ENCODE results near the gene GRIN2A. TPM values are rescaled to one million over a fixed set of nuclear protein-coding genes. Genes with fewer than 3 reads are reported as not detected.
A peak's percentile ranks its signal among the peaks of the same experiment; 100 is the strongest.

The GRIN2A gene
- polyA plus RNA-seq, 2 donors = 0.02 to 0.04 TPM

GRCh38 chr16:10171221-10171620 is 11.0 kb downstream of the GRIN2A start:
- WGBS, 2 donors = 25 to 36% methylated on average over 4 of the region's 4 CpGs
- H3K9me3 ChIP-seq (ENCODE audit: control insufficient read depth in 2 of 2, insufficient read depth in 1 of 2, low read depth in 1 of 2, low read length in 1 of 2) = no peaks in the 10 kb centered on the region

GRCh38 chr16:10169904-10170410 is 12.3 kb downstream of the GRIN2A start:
- Histone ChIP-seq H3K4me3 (ENCODE audit: low read depth in 1 of 2, low read length in 2 of 2) (no peak overlapping the region), H3K9me3 (ENCODE audit: control insufficient read depth in 2 of 2, insufficient read depth in 1 of 2, low read depth in 1 of 2, low read length in 1 of 2) (no peaks in the 10 kb centered on the region), H3K27me3 (ENCODE audit: control insufficient read depth in 1 of 2, insufficient read depth in 2 of 2, low read length in 2 of 2) (no peaks in the 10 kb centered on the region), H3K36me3 (ENCODE audit: control insufficient read depth in 2 of 2, insufficient read depth in 2 of 2, low read length in 1 of 2) (no peaks in the 10 kb centered on the region), H3K27ac (ENCODE audit: low read depth in 2 of 2, low read length in 1 of 2) (no peak overlapping the region), H3K4me1 (ENCODE audit: control insufficient read depth in 2 of 2, insufficient read depth in 2 of 2, low read length in 1 of 2) (no peaks in the 10 kb centered on the region)
- WGBS, 2 donors = 91 to 95% methylated on average over 2 of the region's 2 CpGs

More at GRCh38 chr16:10171221-10171620, 11.0 kb downstream of the GRIN2A start:
- no peak overlapping the region for H3K4me3 ChIP-seq (ENCODE audit: low read depth in 1 of 2, low read length in 2 of 2)
- no peak overlapping the region for H3K27ac ChIP-seq (ENCODE audit: low read depth in 2 of 2, low read length in 1 of 2)
- no peaks in the 10 kb centered on the region for H3K4me1 ChIP-seq (ENCODE audit: control insufficient read depth in 2 of 2, insufficient read depth in 2 of 2, low read length in 1 of 2)
- H3K27me3 ChIP-seq (ENCODE audit: control insufficient read depth in 1 of 2, insufficient read depth in 2 of 2, low read length in 2 of 2) = no peaks in the 10 kb centered on the region
- H3K36me3 ChIP-seq (ENCODE audit: control insufficient read depth in 2 of 2, insufficient read depth in 2 of 2, low read length in 1 of 2) = no peaks in the 10 kb centered on the region

GRCh38 chr16:10169031-10169430 is 13.2 kb downstream of the GRIN2A start:
- Histone ChIP-seq H3K27me3 (ENCODE audit: control insufficient read depth in 1 of 2, insufficient read depth in 2 of 2, low read length in 2 of 2) (no peaks in the 10 kb centered on the region), H3K4me3 (ENCODE audit: low read depth in 1 of 2, low read length in 2 of 2) (no peak overlapping the region), H3K4me1 (ENCODE audit: control insufficient read depth in 2 of 2, insufficient read depth in 2 of 2, low read length in 1 of 2) (no peaks in the 10 kb centered on the region), H3K36me3 (ENCODE audit: control insufficient read depth in 2 of 2, insufficient read depth in 2 of 2, low read length in 1 of 2) (no peaks in the 10 kb centered on the region), H3K27ac (ENCODE audit: low read depth in 2 of 2, low read length in 1 of 2) (no peak overlapping the region), H3K9me3 (ENCODE audit: control insufficient read depth in 2 of 2, insufficient read depth in 1 of 2, low read depth in 1 of 2, low read length in 1 of 2) (no peaks in the 10 kb centered on the region)
- 87 to 91% methylated on average over 3 of the region's 3 CpGs for WGBS, 2 donors

- Histone ChIP-seq H3K27me3 (ENCODE audit: control insufficient read depth in 1 of 2, insufficient read depth in 2 of 2, low read length in 2 of 2) (no peaks in the 10 kb centered on the region), H3K9me3 (ENCODE audit: control insufficient read depth in 2 of 2, insufficient read depth in 1 of 2, low read depth in 1 of 2, low read length in 1 of 2) (no peaks in the 10 kb centered on the region), H3K4me1 (ENCODE audit: control insufficient read depth in 2 of 2, insufficient read depth in 2 of 2, low read length in 1 of 2) (no peaks in the 10 kb centered on the region), H3K36me3 (ENCODE audit: control insufficient read depth in 2 of 2, insufficient read depth in 2 of 2, low read length in 1 of 2) (no peaks in the 10 kb centered on the region), H3K4me3 (ENCODE audit: low read depth in 1 of 2, low read length in 2 of 2) (no peak overlapping the region), H3K27ac (ENCODE audit: low read depth in 2 of 2, low read length in 1 of 2) (peak overlapping the region in 1 of 2 donors; percentile 42)
- 52 to 77% methylated on average over 1 of the region's 1 CpG for WGBS, 2 donors
Observed at GRCh38 chr16:10168258-10168657, 14.0 kb downstream of the GRIN2A start.

DNA sequence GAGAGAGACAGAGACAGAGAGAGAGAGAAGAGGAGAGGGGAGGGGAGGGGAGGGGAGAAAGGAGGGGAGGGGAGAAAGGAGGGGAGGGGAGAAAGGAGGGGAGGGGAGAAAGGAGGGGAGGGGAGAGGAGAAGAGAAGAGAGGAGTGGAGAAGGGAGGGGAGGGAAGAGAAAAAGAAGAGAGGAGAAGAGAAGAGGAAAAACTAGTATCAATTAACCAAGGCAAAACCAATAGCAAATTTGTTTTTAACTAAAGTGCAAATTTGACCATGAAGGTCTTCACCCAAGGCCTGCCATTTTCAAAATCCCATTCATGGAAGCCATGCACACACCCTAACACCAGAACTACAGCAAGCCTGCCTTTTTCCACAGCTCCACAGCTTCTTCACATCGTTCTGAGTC is 16.6 kb downstream of the GRIN2A start:
- no peaks in the 10 kb centered on the region for H3K27me3 ChIP-seq (ENCODE audit: control insufficient read depth in 1 of 2, insufficient read depth in 2 of 2, low read length in 2 of 2)
- no peaks in the 10 kb centered on the region for H3K36me3 ChIP-seq (ENCODE audit: control insufficient read depth in 2 of 2, insufficient read depth in 2 of 2, low read length in 1 of 2)
- no peaks in the 10 kb centered on the region for H3K4me1 ChIP-seq (ENCODE audit: control insufficient read depth in 2 of 2, insufficient read depth in 2 of 2, low read length in 1 of 2)
- no peak overlapping the region for H3K27ac ChIP-seq (ENCODE audit: low read depth in 2 of 2, low read length in 1 of 2)
- H3K4me3 ChIP-seq (ENCODE audit: low read depth in 1 of 2, low read length in 2 of 2) = no peak overlapping the region
- WGBS, 2 donors = 81% methylated on average over 1 of the region's 1 CpG
- no peaks in the 10 kb centered on the region for H3K9me3 ChIP-seq (ENCODE audit: control insufficient read depth in 2 of 2, insufficient read depth in 1 of 2, low read depth in 1 of 2, low read length in 1 of 2)

DNA sequence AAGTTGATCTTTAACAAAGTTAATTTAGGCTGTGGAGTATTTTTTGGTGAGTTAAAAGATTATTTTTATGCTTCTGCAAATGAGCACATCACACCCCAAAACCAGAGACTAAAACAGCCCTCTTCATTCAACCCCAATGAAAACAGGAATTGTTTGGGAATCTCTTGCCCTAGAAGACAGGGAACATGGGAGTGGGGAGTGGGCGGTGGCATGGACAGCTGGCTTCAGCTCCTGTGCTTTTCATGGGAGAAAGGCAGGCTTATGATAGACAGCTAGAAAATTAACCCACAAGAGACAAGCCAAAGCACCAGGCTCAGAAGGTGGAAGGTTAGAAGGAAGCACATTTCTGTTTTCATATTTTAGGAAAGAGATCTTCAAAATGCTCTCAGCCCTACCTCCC is 19.2 kb downstream of the GRIN2A start:
- H3K27ac ChIP-seq (ENCODE audit: low read depth in 2 of 2, low read length in 1 of 2) = no peak overlapping the region
- WGBS, 2 donors = 40 to 53% methylated on average over 1 of the region's 1 CpG
- no peaks in the 10 kb centered on the region for H3K36me3 ChIP-seq (ENCODE audit: control insufficient read depth in 2 of 2, insufficient read depth in 2 of 2, low read length in 1 of 2)
- H3K4me3 ChIP-seq (ENCODE audit: low read depth in 1 of 2, low read length in 2 of 2) = no peak overlapping the region
- no peaks in the 10 kb centered on the region for H3K27me3 ChIP-seq (ENCODE audit: control insufficient read depth in 1 of 2, insufficient read depth in 2 of 2, low read length in 2 of 2)
- H3K4me1 ChIP-seq (ENCODE audit: control insufficient read depth in 2 of 2, insufficient read depth in 2 of 2, low read length in 1 of 2) = no peaks in the 10 kb centered on the region
- no peaks in the 10 kb centered on the region for H3K9me3 ChIP-seq (ENCODE audit: control insufficient read depth in 2 of 2, insufficient read depth in 1 of 2, low read depth in 1 of 2, low read length in 1 of 2)

- H3K36me3 ChIP-seq (ENCODE audit: control insufficient read depth in 2 of 2, insufficient read depth in 2 of 2, low read length in 1 of 2) = no peaks in the 10 kb centered on the region
- H3K9me3 ChIP-seq (ENCODE audit: control insufficient read depth in 2 of 2, insufficient read depth in 1 of 2, low read depth in 1 of 2, low read length in 1 of 2) = peaks cover 0 to 2% of the 10 kb centered on the region in 2 donors
- no peaks in the 10 kb centered on the region for H3K4me1 ChIP-seq (ENCODE audit: control insufficient read depth in 2 of 2, insufficient read depth in 2 of 2, low read length in 1 of 2)
- H3K27ac ChIP-seq (ENCODE audit: low read depth in 2 of 2, low read length in 1 of 2) = no peak overlapping the region
- peaks cover 0 to 2% of the 10 kb centered on the region in 2 donors for H3K27me3 ChIP-seq (ENCODE audit: control insufficient read depth in 1 of 2, insufficient read depth in 2 of 2, low read length in 2 of 2)
- no peak overlapping the region for H3K4me3 ChIP-seq (ENCODE audit: low read depth in 1 of 2, low read length in 2 of 2)
- 82 to 86% methylated on average over 4 of the region's 4 CpGs for WGBS, 2 donors
Observed at GRCh38 chr16:10156099-10156498, 26.1 kb downstream of the GRIN2A start.

- Histone ChIP-seq H3K4me1 (ENCODE audit: control insufficient read depth in 2 of 2, insufficient read depth in 2 of 2, low read length in 1 of 2) (peaks cover 0 to 3% of the 10 kb centered on the region in 2 donors), H3K27ac (ENCODE audit: low read depth in 2 of 2, low read length in 1 of 2) (no peak overlapping the region), H3K9me3 (ENCODE audit: control insufficient read depth in 2 of 2, insufficient read depth in 1 of 2, low read depth in 1 of 2, low read length in 1 of 2) (peaks cover 0 to 2% of the 10 kb centered on the region in 2 donors), H3K27me3 (ENCODE audit: control insufficient read depth in 1 of 2, insufficient read depth in 2 of 2, low read length in 2 of 2) (peaks cover 0 to 2% of the 10 kb centered on the region in 2 donors), H3K4me3 (ENCODE audit: low read depth in 1 of 2, low read length in 2 of 2) (no peak overlapping the region), H3K36me3 (ENCODE audit: control insufficient read depth in 2 of 2, insufficient read depth in 2 of 2, low read length in 1 of 2) (no peaks in the 10 kb centered on the region)
- WGBS, 2 donors = 57 to 58% methylated on average over 2 of the region's 2 CpGs
Observed at GRCh38 chr16:10154389-10154788, 27.8 kb downstream of the GRIN2A start.

DNA sequence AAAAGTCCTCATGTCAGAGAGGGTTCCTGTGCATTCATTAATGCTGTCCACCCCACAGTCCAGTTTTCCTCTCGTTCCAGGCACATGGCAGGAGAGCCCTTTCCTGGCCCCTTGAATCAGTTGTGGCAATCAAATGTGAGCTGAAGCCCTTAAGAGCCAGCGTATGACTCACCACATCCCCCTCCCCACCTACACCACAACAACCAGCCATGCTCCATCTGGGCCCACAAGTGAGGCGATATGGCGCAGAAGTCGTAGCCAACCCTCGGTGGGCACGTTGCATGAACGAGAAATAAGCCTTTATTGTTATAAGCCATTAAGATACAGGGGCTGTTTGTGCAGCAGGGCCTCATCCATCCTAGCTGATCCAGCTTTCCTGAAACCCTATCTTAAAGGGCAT is 28.2 kb downstream of the GRIN2A start:
- no peak overlapping the region for H3K4me3 ChIP-seq (ENCODE audit: low read depth in 1 of 2, low read length in 2 of 2)
- H3K27ac ChIP-seq (ENCODE audit: low read depth in 2 of 2, low read length in 1 of 2) = no peak overlapping the region
- peaks cover 0 to 2% of the 10 kb centered on the region in 2 donors for H3K9me3 ChIP-seq (ENCODE audit: control insufficient read depth in 2 of 2, insufficient read depth in 1 of 2, low read depth in 1 of 2, low read length in 1 of 2)
- WGBS, 2 donors = 83 to 84% methylated on average over 8 of the region's 8 CpGs
- H3K4me1 ChIP-seq (ENCODE audit: control insufficient read depth in 2 of 2, insufficient read depth in 2 of 2, low read length in 1 of 2) = peaks cover 0 to 3% of the 10 kb centered on the region in 2 donors
- H3K27me3 ChIP-seq (ENCODE audit: control insufficient read depth in 1 of 2, insufficient read depth in 2 of 2, low read length in 2 of 2) = peaks cover 0 to 2% of the 10 kb centered on the region in 2 donors
- H3K36me3 ChIP-seq (ENCODE audit: control insufficient read depth in 2 of 2, insufficient read depth in 2 of 2, low read length in 1 of 2) = no peaks in the 10 kb centered on the region

DNA sequence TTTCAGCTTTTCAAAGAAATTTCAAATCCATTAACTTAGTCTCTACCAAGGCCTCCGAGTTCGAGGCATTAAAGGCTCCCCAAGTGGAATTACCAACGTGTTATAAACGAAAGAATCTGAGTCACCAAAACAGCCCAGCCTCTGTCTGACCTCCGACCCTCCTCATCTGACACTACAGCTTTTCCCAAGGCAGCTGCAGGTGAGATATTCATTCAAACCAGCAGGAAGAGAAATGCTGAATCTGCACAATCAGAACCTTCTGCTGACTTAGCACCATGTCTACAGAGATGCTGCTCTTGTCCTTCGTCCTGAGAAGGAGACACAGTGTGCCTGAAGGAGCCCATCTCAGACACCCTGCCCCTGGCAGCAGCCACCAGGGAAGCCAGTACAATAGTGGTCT is 30.5 kb downstream of the GRIN2A start:
- Histone ChIP-seq H3K27ac (ENCODE audit: low read depth in 2 of 2, low read length in 1 of 2) (no peak overlapping the region), H3K27me3 (ENCODE audit: control insufficient read depth in 1 of 2, insufficient read depth in 2 of 2, low read length in 2 of 2) (peaks cover 0 to 2% of the 10 kb centered on the region in 2 donors), H3K4me1 (ENCODE audit: control insufficient read depth in 2 of 2, insufficient read depth in 2 of 2, low read length in 1 of 2) (peaks cover 0 to 3% of the 10 kb centered on the region in 2 donors), H3K9me3 (ENCODE audit: control insufficient read depth in 2 of 2, insufficient read depth in 1 of 2, low read depth in 1 of 2, low read length in 1 of 2) (peaks cover 0 to 2% of the 10 kb centered on the region in 2 donors), H3K4me3 (ENCODE audit: low read depth in 1 of 2, low read length in 2 of 2) (no peak overlapping the region), H3K36me3 (ENCODE audit: control insufficient read depth in 2 of 2, insufficient read depth in 2 of 2, low read length in 1 of 2) (no peaks in the 10 kb centered on the region)
- WGBS, 2 donors = 65 to 76% methylated on average over 6 of the region's 6 CpGs

Measured in esophagus (tissue), 2 donors.